ENCODE measurements around the gene SPSB3.

The SPSB3 gene

DNA sequence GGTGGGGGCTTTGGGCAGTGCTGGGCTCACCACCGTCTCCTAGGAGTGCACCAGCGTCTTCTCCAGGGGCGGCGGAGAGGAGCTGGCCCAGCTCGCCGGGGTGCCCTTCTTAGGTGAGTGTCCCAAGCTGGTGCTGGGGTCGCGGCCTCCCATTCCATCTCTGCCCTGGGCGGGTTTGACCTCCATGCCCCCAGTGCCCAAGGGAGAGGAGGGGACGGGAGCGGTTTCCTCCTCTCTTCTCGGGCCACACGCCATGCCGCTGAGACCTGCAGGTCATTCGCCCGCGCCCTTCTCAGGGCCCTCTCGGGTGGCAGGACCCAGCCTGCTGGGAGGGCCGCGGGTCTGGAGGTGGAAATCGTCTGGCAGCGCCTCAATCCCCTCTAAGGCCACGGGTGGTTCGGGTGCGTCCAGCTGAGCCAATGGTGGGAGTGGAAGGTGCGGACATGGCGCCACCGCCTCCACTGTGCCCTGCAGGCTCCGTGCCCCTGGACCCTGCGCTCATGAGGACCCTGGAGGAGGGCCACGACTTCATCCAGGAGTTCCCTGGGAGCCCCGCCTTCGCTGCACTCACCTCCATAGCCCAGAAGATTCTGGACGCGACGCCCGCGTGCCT is 5.8 kb upstream of the SPSB3 start:
- no peak for FAIRE-seq

DNA sequence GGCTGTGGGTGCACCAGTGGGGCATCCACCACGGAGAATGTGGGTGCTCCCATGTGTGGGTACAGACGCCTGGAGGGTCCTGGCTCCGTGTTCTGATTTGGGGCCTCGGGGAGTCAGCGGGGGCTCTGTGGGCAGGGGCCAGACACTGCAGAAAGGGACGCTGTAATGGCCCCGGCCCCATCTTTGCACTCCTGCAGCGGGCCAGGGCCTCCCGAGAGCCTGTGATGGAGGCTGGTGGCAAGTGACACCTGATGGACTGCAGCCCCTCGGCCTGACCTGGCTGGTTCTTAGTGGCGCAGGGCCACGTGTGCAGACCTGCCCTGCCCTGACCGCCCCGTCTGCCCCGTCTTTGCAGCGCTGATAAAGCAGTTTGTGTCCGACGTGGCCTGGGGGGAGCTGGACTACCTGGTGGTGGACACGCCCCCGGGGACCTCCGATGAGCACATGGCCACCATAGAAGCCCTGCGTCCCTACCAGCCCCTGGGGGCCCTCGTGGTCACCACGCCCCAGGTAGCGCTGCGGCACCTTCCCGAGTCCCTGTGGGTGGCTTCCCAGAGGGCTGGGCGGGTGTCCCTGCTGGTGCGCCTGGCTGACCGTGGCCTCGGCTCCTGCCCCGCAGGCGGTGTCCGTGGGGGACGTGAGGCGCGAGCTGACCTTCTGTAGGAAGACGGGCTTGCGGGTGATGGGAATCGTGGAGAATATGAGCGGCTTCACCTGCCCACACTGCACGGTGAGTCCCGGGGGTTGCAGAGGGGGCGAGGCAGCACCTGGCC is 5.1 kb upstream of the SPSB3 start:
- no peak for FAIRE-seq

DNA sequence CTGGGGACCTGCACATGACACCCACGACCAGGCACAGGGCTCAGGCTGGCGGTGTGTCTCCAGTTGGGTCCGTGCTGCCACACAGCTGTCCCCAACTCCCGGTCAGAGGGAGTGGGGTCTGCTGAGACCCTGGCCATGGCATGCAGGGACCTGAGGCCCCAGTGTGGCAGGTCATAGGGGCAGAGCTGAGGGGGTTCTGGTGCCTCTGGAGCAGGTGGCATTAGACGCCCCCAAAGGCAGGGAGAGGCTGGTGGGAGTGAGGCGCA is 4.6 kb upstream of the SPSB3 start:
- no peak for FAIRE-seq

DNA sequence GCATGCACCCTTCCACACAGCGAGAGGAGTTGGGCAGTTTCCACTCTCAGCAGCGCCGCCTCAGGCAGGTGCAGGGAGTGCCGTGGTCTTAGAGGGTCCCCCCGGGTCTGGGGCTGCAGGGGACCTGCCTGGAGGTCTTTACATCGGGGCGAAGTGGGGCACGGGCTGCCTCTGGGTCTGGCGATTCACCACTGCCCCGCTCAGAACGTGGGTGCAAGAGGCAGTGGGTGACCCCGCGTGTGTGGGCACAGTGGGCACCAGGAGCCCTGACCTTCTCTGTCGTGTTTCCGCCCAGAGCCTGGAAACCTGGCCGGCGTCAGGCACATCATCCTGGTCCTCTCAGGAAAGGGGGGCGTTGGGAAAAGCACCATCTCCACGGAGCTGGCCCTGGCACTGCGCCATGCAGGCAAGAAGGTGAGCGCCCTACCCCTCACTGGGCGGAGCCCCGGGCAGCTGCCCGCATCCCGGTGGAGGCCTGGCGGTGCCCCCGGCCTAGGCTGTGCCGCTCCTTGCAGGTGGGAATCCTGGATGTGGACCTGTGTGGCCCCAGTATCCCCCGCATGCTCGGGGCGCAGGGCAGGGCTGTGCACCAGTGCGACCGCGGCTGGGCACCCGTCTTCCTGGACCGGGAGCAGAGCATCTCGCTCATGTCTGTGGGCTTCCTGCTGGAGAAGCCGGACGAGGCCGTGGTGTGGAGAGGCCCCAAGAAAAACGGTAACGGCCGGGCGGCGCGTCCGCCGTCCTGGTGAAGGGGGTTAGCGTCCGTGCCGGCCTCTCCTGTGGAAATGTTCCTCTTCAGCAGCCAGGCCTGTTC is 4.1 kb upstream of the SPSB3 start:
- FAIRE-seq = no peak

DNA sequence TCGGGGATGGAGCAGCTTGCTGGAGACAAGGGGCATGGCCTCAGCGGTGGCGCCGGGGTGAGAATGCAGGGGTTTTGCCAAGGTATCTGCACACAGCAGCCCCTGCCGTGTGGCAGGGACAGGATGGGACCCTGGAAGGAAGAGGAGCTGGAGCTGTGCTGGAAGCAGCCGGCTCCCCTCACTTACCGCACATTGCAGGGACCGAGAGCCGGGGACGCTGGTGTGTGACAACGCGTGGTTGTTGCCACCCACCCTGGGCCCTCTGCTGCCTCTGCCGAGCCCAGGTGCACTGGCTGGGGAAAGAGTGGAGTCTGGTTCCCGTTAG is 3.4 kb upstream of the SPSB3 start:
- FAIRE-seq = no peak

DNA sequence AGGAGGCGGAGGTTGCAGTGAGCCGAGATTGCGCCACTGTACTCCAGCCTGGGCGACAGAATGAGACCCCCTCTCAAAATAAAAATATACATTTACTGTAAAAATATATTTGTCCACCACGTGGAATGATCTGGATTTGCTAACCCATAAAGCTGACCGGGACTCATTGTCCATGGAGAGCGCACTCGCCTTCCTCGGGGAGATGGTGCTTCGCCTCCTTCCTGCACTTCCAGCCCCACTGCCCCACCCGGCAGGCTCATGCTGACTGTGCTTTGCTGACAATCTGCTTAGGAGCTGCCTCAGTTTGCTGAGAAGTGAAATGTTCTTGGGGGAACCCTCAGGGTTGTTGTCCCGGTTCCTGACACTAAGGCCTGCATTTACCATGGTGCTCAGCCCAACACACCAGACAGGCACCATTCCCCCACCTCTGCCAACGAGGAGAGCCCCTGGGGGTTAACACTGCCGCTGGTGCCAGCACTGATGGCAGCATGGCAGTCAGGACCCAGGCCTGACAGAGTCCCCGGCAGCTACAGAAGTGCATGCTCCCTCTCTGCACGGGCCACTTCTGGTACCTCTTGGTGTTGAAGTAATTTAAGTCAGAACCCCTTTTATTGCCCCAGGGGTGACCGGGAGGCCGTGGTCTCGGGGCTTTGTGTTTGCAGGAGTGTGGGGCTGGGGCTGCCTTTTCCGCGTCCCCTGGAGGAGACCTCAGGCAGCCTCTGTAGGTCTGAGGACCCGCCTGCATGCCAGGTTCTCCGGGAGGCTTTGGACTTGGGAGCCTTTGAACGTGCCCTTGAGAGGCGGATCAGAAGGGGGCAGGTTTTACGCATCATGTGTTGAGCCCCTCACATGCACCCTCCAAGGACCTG is 2.8 kb upstream of the SPSB3 start:
- FAIRE-seq = no peak

DNA sequence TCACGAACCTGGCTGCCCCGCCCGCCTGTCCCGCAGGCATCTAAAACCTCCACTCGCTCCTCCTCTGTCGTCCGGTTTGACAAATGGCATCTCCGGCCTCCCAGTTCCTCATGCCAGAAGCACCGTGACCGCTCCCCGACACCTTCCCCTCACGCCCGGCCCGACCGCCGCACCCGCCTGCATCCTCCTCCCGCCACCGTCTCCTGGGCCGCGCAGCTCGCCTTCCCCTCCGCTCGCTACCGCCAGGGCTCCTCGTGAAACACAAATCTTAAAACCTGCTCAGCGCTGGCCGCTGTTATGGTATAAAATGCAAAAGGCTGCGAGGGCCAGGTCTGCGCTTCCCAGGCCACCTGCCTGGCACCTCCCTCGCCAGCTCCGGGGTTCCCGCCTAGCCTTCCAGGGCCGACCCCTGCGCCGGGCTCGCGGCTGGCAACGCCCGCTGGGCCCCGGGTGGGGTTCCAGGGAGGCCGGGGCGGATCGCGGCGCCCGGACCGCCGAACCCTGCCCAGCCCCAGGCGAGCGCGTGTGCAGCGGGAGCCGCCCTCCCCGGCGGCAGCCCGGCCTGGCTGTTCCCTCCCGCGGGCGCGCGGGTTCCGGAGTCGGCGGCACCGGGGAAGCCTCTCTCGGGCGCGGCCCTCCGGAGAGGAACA is 488 bp downstream of the SPSB3 start:
- FAIRE-seq = no peak

DNA sequence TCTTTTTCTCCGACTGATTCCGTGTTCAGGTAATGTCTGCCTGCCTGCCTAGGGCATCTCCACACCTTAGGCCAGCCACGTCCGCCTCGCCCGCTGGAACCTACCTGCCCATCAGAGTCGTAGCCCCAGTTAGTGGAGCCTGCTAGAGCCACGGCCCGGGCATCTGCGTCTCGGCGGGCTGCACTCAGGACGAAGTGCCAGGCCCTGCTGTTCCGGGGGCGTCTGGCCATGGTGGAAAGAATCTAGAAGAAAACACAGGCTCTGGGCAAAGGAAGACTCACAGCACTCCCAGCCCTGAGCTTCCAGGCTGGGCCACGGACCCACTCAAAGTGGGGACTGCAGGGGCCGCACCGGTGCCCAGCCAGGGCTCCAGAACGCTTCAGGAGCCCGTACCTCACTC is 1.1 kb downstream of the SPSB3 start:
- no peak for FAIRE-seq

DNA sequence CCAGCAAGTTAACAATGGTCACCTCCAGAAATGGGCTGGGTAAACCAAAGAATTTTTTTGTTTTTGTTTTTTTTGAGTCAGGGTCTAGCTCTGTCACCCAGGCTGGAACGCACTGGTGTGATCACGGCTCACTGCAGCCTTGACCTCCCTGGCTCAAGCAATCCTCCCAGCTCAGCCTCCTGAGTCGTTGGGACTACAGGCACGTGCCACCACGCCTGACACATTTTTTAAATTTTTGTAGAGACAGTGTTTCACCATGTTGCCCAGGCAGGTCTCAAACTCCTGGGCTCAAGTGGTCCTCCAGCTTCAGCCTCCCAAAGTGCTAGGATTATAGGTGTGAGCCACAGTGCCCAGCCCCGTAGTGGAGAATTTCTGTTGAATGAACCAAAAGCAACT is 1.7 kb downstream of the SPSB3 start:
- no peak for FAIRE-seq

DNA sequence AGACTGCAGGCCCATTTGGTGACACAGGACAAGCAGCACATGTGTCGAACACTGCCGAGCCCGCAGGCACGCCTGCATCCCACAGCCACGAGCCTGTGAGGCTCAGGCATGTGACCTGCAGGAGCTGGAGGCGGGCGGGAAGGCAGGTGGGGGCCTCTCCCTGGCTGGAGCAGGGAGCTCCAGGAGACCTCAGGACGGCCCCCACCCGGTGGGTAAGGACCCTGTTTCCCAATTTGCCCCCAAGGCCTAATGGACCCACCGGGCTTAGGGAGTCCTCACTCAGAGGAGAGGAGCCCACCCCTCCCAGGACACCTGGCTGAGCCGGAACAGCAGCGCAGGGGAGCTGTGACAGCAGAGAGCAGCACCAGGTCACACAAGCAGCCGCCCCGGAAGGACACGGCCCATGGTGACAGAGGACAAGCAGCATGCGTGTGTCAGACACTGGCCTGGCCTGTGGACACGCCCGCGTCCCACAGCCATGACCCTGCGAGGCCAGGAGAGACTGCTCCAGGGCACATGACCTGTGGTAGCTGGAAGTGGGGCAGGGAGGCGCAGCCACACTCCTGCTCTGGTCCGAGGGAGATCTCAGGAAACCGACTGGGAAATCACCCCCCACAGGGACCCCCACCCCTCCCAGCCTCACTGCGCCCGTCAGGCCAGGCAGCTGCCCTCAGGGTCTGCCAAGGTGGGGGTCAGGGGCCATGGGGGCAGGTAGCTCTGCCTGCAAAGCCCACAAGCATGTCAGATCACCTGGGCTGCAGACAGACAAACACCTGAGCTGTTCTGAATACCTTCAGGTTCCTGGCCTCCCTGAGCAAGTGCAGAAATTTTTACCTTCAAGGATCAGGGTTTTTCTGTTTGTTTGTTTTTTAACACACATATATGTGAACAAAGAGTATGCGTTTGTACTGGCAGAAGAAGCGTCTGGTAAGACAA is 2.4 kb downstream of the SPSB3 start:
- FAIRE-seq = no peak

DNA sequence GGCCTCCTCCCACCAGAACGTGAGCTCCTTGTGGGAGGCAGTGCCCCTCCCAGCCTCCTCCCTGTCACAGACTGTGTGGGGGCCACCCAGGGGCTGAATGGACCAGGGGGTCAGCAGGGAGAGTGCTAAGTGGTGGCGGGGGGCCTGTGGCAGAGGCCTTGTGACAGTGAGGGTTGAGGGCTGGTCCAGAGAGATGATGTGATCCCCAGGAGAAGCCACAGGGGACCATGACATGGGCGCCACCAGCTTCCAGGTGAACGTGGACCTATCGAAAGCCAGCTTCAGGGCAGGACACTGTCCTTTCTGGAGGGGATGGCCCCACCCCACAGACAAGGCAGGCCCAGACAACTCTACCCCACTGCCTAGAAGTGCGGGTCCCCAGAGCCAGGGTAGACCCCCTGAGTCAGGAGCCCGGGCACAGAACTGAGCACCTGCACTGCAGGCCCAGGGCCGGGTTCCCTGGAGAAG is 3.1 kb downstream of the SPSB3 start:
- FAIRE-seq = no peak

DNA sequence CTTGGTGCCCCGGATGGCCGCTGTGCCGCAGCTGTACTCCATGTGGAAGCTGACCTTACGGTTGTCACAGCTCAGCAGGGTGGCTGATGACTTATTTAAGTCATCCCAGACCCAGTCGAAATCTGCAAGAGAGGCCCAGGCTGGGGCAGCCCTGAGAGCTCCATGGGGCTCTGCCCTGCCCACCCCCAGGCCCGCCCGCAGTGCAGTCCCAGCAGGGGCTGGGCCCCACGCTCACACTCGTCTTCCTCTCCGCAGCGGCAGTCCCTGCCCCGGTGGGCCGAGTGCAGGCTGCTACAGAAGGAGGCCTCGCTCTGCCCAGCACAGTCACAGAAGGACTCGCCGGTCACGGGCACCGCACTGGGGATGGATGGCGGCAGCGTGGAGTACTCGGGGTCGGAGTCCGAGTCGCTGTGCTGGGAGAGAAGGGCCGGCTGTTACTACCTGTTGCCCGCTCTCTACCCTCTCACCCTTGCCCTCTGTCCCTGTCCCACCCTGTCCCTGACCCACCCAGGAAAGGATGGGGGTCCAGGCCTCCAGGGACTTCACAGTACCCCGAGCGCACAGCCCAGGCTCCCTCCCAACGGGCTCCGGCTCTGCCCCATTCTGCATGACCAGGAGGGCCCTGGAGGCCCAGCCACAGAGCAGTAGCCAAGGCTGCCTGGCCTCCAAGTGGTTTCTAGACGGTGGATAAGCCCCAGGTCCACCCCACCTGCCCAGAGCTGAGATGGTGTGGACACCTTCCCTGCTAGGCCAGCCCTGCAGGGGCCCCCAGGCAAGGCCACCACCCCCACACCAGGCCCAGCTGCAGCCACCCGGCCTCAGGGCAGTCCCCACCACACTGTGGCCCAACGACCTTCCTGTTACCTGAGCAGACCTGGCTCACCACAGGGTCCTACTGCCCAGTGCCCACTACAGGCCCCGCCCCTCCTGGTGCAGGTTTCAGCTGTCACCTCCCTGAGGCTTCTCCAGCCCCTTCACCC is 3.9 kb downstream of the SPSB3 start:
- no peak for FAIRE-seq

DNA sequence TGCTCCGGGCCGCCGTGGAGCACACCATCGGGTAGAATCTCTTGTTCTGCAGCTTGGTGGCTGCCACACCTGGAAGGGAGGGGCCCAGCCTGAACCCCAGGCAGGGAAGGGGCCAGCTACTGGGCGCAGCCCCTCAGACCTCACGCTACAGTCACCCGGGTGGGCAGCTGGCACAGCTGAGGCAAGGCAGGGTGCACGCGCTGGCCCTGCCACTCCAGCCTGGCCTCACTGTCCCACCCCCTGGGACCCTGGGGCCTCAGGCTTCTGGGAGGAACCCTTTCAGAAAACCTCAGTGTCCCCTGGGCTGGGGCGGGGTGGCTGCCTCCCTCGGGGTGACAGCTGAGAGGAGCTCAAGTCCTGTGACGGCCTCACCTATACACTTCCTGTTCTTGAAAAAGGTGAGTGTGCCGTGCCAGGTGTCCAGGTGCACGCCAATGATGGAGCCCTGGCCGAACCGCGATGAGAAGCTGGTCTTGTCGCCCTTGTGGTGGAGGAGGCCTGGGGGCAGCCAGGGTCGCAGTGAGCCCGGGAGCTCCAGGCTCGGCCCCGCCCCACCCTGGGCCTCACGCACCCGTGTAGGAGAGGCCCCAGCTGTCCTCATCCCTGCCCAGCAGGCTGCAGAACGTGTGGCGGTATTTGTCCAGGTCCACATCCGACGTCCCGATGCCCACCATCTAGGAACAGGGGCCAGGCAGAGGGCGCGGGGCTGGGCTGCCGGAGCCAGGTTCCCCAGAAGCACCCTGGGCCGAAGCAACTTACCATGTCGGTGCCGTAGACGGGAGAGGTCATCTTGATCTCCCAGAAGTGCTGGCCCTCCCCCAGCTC is 4.8 kb downstream of the SPSB3 start:
- no peak for FAIRE-seq

DNA sequence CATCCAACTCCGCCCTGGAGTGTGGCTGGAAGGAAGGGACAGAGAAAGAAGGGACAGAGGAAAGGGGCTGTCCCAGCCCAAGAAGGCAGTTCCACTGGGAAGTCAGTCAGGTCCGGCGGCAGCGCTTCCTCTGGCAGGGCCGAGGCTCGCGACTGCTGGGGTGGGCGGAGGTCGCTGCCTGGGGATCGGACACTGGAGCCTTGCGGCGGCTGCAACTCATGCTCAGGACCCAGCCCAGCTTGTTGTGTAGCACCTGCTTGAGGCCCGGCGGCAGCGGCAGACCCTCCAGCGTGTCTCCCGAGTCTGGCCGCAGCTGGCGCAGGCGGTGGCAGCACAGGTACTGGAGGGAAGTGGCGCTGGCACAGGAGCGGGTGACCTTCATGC is 5.4 kb downstream of the SPSB3 start:
- no peak for FAIRE-seq

DNA sequence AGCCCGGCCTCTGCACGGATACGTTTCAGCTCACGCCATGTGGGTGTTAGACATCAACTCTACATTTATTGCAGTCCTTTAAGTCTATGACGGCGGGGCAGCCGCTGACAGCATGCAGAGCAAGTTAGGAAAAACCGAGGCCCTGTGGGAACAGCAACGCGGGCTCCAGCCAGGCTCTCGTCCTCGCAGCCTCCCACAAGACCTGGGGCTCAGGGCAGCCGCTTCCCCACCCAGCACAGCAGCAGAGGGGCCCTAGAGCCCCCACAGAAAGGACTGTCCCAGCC is 5.8 kb downstream of the SPSB3 start:
- FAIRE-seq = no peak

DNA sequence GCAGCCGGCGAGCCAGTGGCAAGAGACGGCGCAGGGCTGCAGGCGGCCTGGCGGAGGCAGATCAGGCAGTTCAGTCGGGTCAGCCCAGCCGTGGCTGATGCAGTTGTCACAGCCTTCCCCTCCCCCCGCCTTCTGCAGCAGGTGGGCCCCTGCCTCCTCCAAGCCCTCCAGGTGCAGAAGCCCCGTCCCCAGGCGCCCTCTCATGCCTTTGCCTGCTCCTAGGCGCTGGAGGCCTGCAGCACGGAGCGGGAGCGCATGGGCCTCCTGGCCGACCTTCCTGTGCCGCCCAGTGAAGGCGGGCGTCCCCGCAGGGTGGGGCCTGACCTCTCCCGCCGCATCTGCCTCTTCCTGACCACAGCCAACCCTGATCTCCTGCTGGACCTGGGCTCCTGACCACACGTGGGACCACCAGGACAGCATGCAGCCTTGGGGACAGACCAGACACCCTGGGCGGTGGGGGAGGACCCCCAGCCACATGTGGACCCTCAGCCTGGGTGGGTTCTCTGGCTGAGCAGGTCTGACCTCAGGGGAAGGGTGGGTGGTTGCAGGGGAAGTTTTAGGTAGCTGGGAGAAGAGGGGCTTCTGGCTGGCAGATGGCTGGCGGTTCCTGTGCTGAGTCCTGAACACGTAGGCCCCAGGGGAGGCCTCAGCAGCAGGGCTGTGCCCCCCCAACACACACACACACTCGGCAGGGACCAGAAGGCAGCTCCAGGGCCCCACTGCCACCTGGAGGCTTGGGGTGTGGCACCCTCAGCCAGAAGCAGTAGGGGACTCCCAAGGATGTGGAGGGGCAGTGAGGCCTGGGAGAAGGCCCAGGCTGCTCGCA is 6.3 kb downstream of the SPSB3 start:
- FAIRE-seq = no peak

DNA sequence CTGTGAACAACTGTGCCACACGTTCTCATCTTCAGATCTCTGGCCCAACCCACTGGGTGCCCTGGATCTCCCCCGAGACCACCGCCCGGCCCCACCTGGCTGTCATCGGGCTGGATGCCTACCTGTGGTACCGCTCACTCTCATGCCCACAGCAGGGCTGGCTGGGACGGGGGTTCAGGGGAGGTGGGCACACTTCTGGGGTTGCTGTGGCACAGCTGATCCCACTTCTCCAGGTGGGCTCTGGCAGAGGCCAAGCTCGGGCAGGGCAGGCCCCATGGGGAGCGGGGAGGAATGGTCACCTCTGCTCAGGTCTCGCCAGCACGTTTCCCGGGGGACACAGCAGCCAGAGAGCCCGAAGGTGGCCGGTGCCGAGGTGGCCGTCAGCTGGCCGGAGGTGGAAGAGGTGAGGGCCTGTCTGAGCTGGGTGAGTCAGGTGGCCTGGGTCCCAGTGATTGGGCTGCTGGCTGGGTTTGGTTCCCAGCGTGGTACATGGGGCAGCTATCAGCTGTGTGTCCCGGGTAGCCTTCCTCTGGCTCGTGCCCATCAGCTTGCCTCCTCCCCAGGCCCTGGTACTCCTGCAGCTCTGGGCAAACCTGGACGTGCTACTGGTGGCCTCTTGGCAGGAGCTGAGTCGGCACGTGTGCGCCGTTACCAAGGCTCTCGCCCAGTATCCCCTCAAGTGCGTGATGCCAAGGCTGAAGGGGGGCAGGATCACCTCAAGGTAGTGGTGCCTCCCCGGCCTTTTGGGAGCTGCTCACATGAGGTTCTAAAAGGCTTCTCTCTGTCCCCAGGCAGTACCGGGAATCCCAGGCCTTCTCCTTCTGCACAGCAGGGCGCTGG is 7.1 kb downstream of the SPSB3 start:
- FAIRE-seq = no peak

DNA sequence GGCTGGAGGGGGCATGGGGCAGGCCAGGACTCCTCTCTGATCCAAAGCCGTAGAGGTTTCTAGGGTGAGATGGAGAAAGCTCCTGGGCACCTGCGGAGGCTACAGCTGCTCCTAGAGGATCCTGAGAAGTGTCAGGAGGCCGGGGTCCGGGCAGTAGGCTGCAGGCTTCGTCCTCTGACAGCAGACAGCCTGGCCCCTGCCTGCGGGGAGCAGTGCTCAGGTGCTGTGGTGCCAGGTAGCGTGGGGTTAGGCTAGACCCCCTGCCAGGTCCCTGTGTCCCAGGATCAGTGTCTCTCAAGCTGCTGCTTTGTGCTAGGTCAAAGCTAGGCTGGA is 8.0 kb downstream of the SPSB3 start:
- FAIRE-seq = no peak

All from endometrium (tissue), 2 donors.